Activated naive CD8-positive, alpha-beta T cell (primary cell): ENCODE results near the gene RBM33.
"Not testable (repeated sequence)": the region's sequence is repeated elsewhere in the genome, so short reads cannot be mapped to it uniquely, and the experiment has no call there.

Source experiments
- H3K27ac Mint-ChIP-seq: one replicate; pipeline ENCODE4 v1.8.0; 2021; ENCODE audit warnings: mixed read lengths
- H3K27me3 Mint-ChIP-seq: one replicate; pipeline ENCODE4 v1.8.0; 2021; ENCODE audit warnings: mixed read lengths
- H3K36me3 Mint-ChIP-seq: one replicate; pipeline ENCODE4 v1.8.0; 2021; ENCODE audit warnings: mixed read lengths
- H3K4me1 Mint-ChIP-seq: one replicate; pipeline ENCODE4 v1.8.0; 2021; ENCODE audit warnings: low read depth, mixed read lengths
- H3K4me3 Mint-ChIP-seq: one replicate; pipeline ENCODE4 v1.8.0; 2021; ENCODE audit warnings: mild to moderate bottlenecking, mixed read lengths
- H3K9me3 Mint-ChIP-seq: one replicate; pipeline ENCODE4 v1.8.0; 2021; ENCODE audit warnings: low read depth, mixed read lengths

RBM33 gene

GRCh38 chr7:155644178-155644970, at the start of gene RBM33:
TSS of gene RBM33 (plus strand) at chr7:155644661. CDS start at chr7:155644877, 216 bp downstream.
- Mint-ChIP-seq H3K36me3 (peaks cover 40% of the 10 kb centered on the region), H3K9me3 (peaks cover 12% of the 10 kb centered on the region), H3K4me1 (peaks cover 45% of the 10 kb centered on the region), H3K27ac (peak within 1 kb of the TSS; percentile 100), H3K27me3 (no peaks in the 10 kb centered on the region), H3K4me3 (peak within 1 kb of the TSS; percentile 100)

- Mint-ChIP-seq H3K9me3 (no peaks in the 10 kb centered on the region), H3K27me3 (peaks cover 13% of the 10 kb centered on the region), H3K27ac (no peak overlapping the region), H3K4me1 (peaks cover 8% of the 10 kb centered on the region), H3K36me3 (no peaks in the 10 kb centered on the region), H3K4me3 (no peak overlapping the region)
Observed at GRCh38 chr7:155594961-155595366, 49.5 kb upstream of the RBM33 start.

- Mint-ChIP-seq H3K4me1 (peaks cover 8% of the 10 kb centered on the region), H3K27ac (no peak overlapping the region), H3K4me3 (no peak overlapping the region), H3K9me3 (no peaks in the 10 kb centered on the region), H3K36me3 (no peaks in the 10 kb centered on the region), H3K27me3 (peaks cover 14% of the 10 kb centered on the region)
Observed at GRCh38 chr7:155597753-155598140, 46.7 kb upstream of the RBM33 start.

- Mint-ChIP-seq H3K27me3 (peaks cover 14% of the 10 kb centered on the region), H3K27ac (no peak overlapping the region), H3K36me3 (no peaks in the 10 kb centered on the region), H3K4me1 (peaks cover 8% of the 10 kb centered on the region), H3K9me3 (no peaks in the 10 kb centered on the region), H3K4me3 (no peak overlapping the region)
Observed at GRCh38 chr7:155598810-155599210, 45.7 kb upstream of the RBM33 start.

- Mint-ChIP-seq H3K4me1 (peaks cover 8% of the 10 kb centered on the region), H3K36me3 (no peaks in the 10 kb centered on the region), H3K27ac (no peak overlapping the region), H3K4me3 (no peak overlapping the region), H3K9me3 (no peaks in the 10 kb centered on the region), H3K27me3 (peaks cover 13% of the 10 kb centered on the region)
Observed at GRCh38 chr7:155602156-155602555, 42.3 kb upstream of the RBM33 start.

GRCh38 chr7:155602750-155603149, 41.7 kb upstream of the RBM33 start:
- H3K27me3 Mint-ChIP-seq = peaks cover 13% of the 10 kb centered on the region
- no peaks in the 10 kb centered on the region for H3K9me3 Mint-ChIP-seq
- H3K27ac Mint-ChIP-seq = no peak overlapping the region
- H3K36me3 Mint-ChIP-seq = no peaks in the 10 kb centered on the region
- no peak overlapping the region for H3K4me3 Mint-ChIP-seq
- peaks cover 8% of the 10 kb centered on the region for H3K4me1 Mint-ChIP-seq

- Mint-ChIP-seq H3K36me3 (no peaks in the 10 kb centered on the region), H3K27me3 (peaks cover 12% of the 10 kb centered on the region), H3K9me3 (no peaks in the 10 kb centered on the region), H3K4me3 (no peak overlapping the region), H3K27ac (no peak overlapping the region), H3K4me1 (peaks cover 5% of the 10 kb centered on the region)
Observed at GRCh38 chr7:155603205-155603857, 41.1 kb upstream of the RBM33 start.

- Mint-ChIP-seq H3K27me3 (peaks cover 6% of the 10 kb centered on the region), H3K4me3 (no peak overlapping the region), H3K27ac (no peak overlapping the region), H3K4me1 (no peaks in the 10 kb centered on the region), H3K36me3 (no peaks in the 10 kb centered on the region), H3K9me3 (no peaks in the 10 kb centered on the region)
Observed at GRCh38 chr7:155603858-155604503, 40.5 kb upstream of the RBM33 start.

GRCh38 chr7:155604504-155604997, 39.9 kb upstream of the RBM33 start:
- Mint-ChIP-seq H3K4me1 (no peaks in the 10 kb centered on the region), H3K36me3 (no peaks in the 10 kb centered on the region)

GRCh38 chr7:155609185-155609584, 35.3 kb upstream of the RBM33 start:
- Mint-ChIP-seq H3K36me3 (no peaks in the 10 kb centered on the region), H3K4me3 (no peak overlapping the region), H3K4me1 (no peaks in the 10 kb centered on the region), H3K27me3 (no peaks in the 10 kb centered on the region), H3K27ac (no peak overlapping the region), H3K9me3 (no peaks in the 10 kb centered on the region)

More at GRCh38 chr7:155604504-155604997, 39.9 kb upstream of the RBM33 start:
- Mint-ChIP-seq H3K9me3 (no peaks in the 10 kb centered on the region), H3K27ac (no peak overlapping the region), H3K27me3 (peaks cover 3% of the 10 kb centered on the region), H3K4me3 (no peak overlapping the region)

GRCh38 chr7:155610633-155611193, 33.7 kb upstream of the RBM33 start:
- Mint-ChIP-seq H3K27me3 (no peaks in the 10 kb centered on the region), H3K4me1 (no peaks in the 10 kb centered on the region), H3K36me3 (peaks cover 6% of the 10 kb centered on the region), H3K27ac (no peak overlapping the region), H3K9me3 (no peaks in the 10 kb centered on the region), H3K4me3 (no peak overlapping the region)

- H3K9me3 Mint-ChIP-seq = no peaks in the 10 kb centered on the region
- no peak overlapping the region for H3K27ac Mint-ChIP-seq
- no peak overlapping the region for H3K4me3 Mint-ChIP-seq
- H3K4me1 Mint-ChIP-seq = no peaks in the 10 kb centered on the region
- H3K36me3 Mint-ChIP-seq = peaks cover 6% of the 10 kb centered on the region
- H3K27me3 Mint-ChIP-seq = no peaks in the 10 kb centered on the region
Observed at GRCh38 chr7:155611808-155612447, 32.5 kb upstream of the RBM33 start.

- no peaks in the 10 kb centered on the region for H3K4me1 Mint-ChIP-seq
- H3K9me3 Mint-ChIP-seq = no peaks in the 10 kb centered on the region
- no peak overlapping the region for H3K27ac Mint-ChIP-seq
- H3K27me3 Mint-ChIP-seq = no peaks in the 10 kb centered on the region
- peaks cover 6% of the 10 kb centered on the region for H3K36me3 Mint-ChIP-seq
- H3K4me3 Mint-ChIP-seq = no peak overlapping the region
Observed at GRCh38 chr7:155612658-155613057, 31.8 kb upstream of the RBM33 start.

- not testable (repeated sequence) for H3K27ac Mint-ChIP-seq
Observed at GRCh38 chr7:155615085-155615484, 29.4 kb upstream of the RBM33 start.

More at GRCh38 chr7:155615085-155615484, 29.4 kb upstream of the RBM33 start:
- not testable (repeated sequence) for H3K4me3 Mint-ChIP-seq, H3K9me3 Mint-ChIP-seq, H3K27me3 Mint-ChIP-seq, H3K4me1 Mint-ChIP-seq, H3K36me3 Mint-ChIP-seq
